SK-N-SH (cell line): ENCODE measurements around the gene DUXB. TPM values are rescaled to one million over a fixed set of nuclear protein-coding genes. Genes with fewer than 3 reads are reported as not detected.

ENCODE experiments used
- CTCF ChIA-PET: fragments of 300-600, 350-600 bp; formaldehyde crosslinking; extraction: SDS; loops from one replicate; lab custom pipeline; 2021; lab: Yijun Ruan, JAX
- POLR2A ChIA-PET: fragments of 350-600 bp; sonication (Branson Sonifier 250); formaldehyde crosslinking; extraction: SDS; loops from one replicate; lab custom pipeline; 2020; ENCODE audit warnings: antibody characterized with exemption, inconsistent platforms; lab: Yijun Ruan, JAX
- DNase-seq: peaks from one replicate; pipeline ENCODE4 v3.0.0; 2012
- H2AFZ ChIP-seq: fragments of 200-600 bp; sonication (generic); 2 replicates; pipeline ENCODE4 v1.8.1; 2016; ENCODE audit warnings: antibody characterized with exemption, mild to moderate bottlenecking, low read depth
- H3F3A ChIP-seq: fragments of 200-600 bp; sonication (generic); replicated peaks from 2 replicates; pipeline ENCODE3; 2016; ENCODE audit warnings: antibody characterized with exemption, mild to moderate bottlenecking; ENCODE audit not compliant: insufficient read depth
- H3K27ac ChIP-seq, 2 experiments: fragments of 200-500 bp in 1 of 2; fragments of 200-600 bp in 1 of 2; sonication (Bioruptor generic) in 1 of 2; sonication (generic), shearing (Covaris generic) in 1 of 2; 2 replicates each; pipeline versions ENCODE4 v1.5.1 to v1.6.1; 2014 to 2016; ENCODE audit warnings: low read depth in 2 of 2, inconsistent platforms in 1 of 2, low read length in 1 of 2, mild to moderate bottlenecking in 1 of 2, mixed read lengths in 1 of 2
- H3K27me3 ChIP-seq: fragments of 200-600 bp; sonication (generic), shearing (Covaris generic); 2 replicates; pipeline ENCODE4 v1.6.1; 2016; ENCODE audit warnings: mixed run types; ENCODE audit not compliant: insufficient read depth
- H3K36me3 ChIP-seq, 2 experiments: fragments of 200-500 bp in 1 of 2; fragments of 200-600 bp in 1 of 2; sonication (Bioruptor generic) in 1 of 2; sonication (generic) in 1 of 2; replicated peaks in 1 of 2; 2 replicates each; pipeline versions ENCODE3 to v1.5.1; 2014 to 2016; ENCODE audit warnings: low read length in 1 of 2, mild to moderate bottlenecking in 1 of 2; ENCODE audit not compliant: insufficient read depth in 2 of 2, control insufficient read depth in 1 of 2
- H3K4me1 ChIP-seq, 2 experiments: fragments of 200-500 bp in 1 of 2; fragments of 200-600 bp in 1 of 2; sonication (Bioruptor generic) in 1 of 2; sonication (generic), shearing (Covaris generic) in 1 of 2; 2 replicates each; pipeline versions ENCODE4 v1.5.1 to v1.6.1; 2014 to 2016; ENCODE audit warnings: low read depth in 1 of 2, low read length in 1 of 2, mixed run types in 1 of 2; ENCODE audit not compliant: insufficient read depth in 2 of 2, control insufficient read depth in 1 of 2
- H3K4me2 ChIP-seq: fragments of 200-600 bp; sonication (generic), shearing (Covaris generic); 2 replicates; pipeline ENCODE4 v1.6.1; 2017; ENCODE audit warnings: mixed run types
- H3K4me3 ChIP-seq, 2 experiments: fragments of 200-500 bp in 1 of 2; fragments of 200-600 bp in 1 of 2; sonication (Bioruptor generic) in 1 of 2; sonication (generic), shearing (Covaris generic) in 1 of 2; 2 replicates each; pipeline versions ENCODE4 v1.5.1 to v1.8.1; 2014 to 2016; ENCODE audit warnings: low read depth in 2 of 2, inconsistent platforms in 1 of 2, low read length in 1 of 2, mild to moderate bottlenecking in 1 of 2, mixed read lengths in 1 of 2, moderate library complexity in 1 of 2
- H3K79me2 ChIP-seq: fragments of 200-600 bp; sonication (generic); 2 replicates; pipeline ENCODE4 v1.8.1; 2017; ENCODE audit warnings: mild to moderate bottlenecking; ENCODE audit not compliant: insufficient read depth
- H3K9ac ChIP-seq: fragments of 200-600 bp; sonication (generic); 2 replicates; pipeline ENCODE4 v1.6.1; 2017; ENCODE audit warnings: mixed run types
- H3K9me2 ChIP-seq: fragments of 200-600 bp; sonication (generic); 2 replicates; pipeline ENCODE4 v1.6.1; 2017; ENCODE audit warnings: mixed run types
- H3K9me3 ChIP-seq: fragments of 200-600 bp; sonication (generic); 2 replicates; pipeline ENCODE4 v1.6.1; 2017; ENCODE audit warnings: mixed run types, mild to moderate bottlenecking, moderate library complexity
- H4K20me1 ChIP-seq: fragments of 200-600 bp; sonication (generic); 2 replicates; pipeline ENCODE4 v1.6.1; 2017; ENCODE audit warnings: mild to moderate bottlenecking, mixed run types; ENCODE audit not compliant: insufficient read depth
- CHD2 ChIP-seq: fragments of 150-350 bp; IDR thresholded peaks from 2 replicates; pipeline ENCODE4 v1.6.1; 2018; ENCODE audit warnings: low read length; ENCODE audit not compliant: partially characterized antibody
- FOXJ3 ChIP-seq: sonication (generic); formaldehyde crosslinking; IDR thresholded peaks from 2 replicates; pipeline ENCODE4 v1.5.1; 2020; ENCODE audit warnings: mild to moderate bottlenecking, missing genetic modification reagents
- GABPA ChIP-seq: IDR thresholded peaks from 2 replicates; pipeline ENCODE4 v1.4.0; 2012; ENCODE audit warnings: low read depth, mild to moderate bottlenecking
- GATA2 ChIP-seq: sonication (generic); formaldehyde crosslinking; IDR thresholded peaks from 2 replicates; pipeline ENCODE4 v1.5.0; 2020; ENCODE audit warnings: mild to moderate bottlenecking, missing genetic modification reagents
- IRF3 ChIP-seq: fragments of 150-350 bp; IDR thresholded peaks from 2 replicates; pipeline ENCODE4 v1.6.1; 2016; ENCODE audit warnings: mild to moderate bottlenecking, low read depth, low read length
- POLR2AphosphoS5 ChIP-seq: IDR thresholded peaks from 2 replicates; pipeline ENCODE4 v1.6.1; 2012; ENCODE audit warnings: low read depth, low read length
- RAD21 ChIP-seq: IDR thresholded peaks from 2 replicates; pipeline ENCODE4 v1.6.1; 2012; ENCODE audit warnings: mild to moderate bottlenecking, low read length
- RCOR1 ChIP-seq: fragments of 150-350 bp; IDR thresholded peaks from 2 replicates; pipeline ENCODE4 v1.6.1; 2017; ENCODE audit warnings: antibody characterized with exemption, low read length
- RFX5 ChIP-seq: IDR thresholded peaks from 2 replicates; pipeline ENCODE4 v1.6.1; 2012; ENCODE audit warnings: mild to moderate bottlenecking, improper control_type of control experiment, low read length
- SMC3 ChIP-seq: IDR thresholded peaks from 2 replicates; pipeline ENCODE4 v1.6.1; 2012; ENCODE audit warnings: low read depth, low read length, improper control_type of control experiment
- TEAD4 ChIP-seq: IDR thresholded peaks from 2 replicates; pipeline ENCODE4 v1.4.0; 2012; ENCODE audit warnings: mild to moderate bottlenecking, borderline replicate concordance; ENCODE audit not compliant: insufficient read depth
- WGBS: methylation state at CpG from one replicate; pipeline ENCODE4 v1.1.6; 2017; ENCODE audit warnings: low lambda C conversion rate; 5-methylcytosine and 5-hydroxymethylcytosine counted together
- polyA plus RNA-seq, 3 experiments: library from polyadenylated mRNA; depleted of rRNA; stranded (reverse); fragments of >200 nt; gene quantifications; 2 replicates each; pipeline ENCODE4 v1.2.3, GENCODE V29; 2012
- TF ChIP-seq, protein P1 (sequence below): IDR thresholded peaks from 2 replicates; pipeline ENCODE4 v1.6.1; 2012; ENCODE audit warnings: mild to moderate bottlenecking, low read depth, low read length, moderate library complexity
- TF ChIP-seq, protein P2 (sequence below): fragments of 150-350 bp; IDR thresholded peaks from 2 replicates; pipeline ENCODE4 v1.6.1; 2017; ENCODE audit warnings: antibody characterized with exemption, low read length, low read depth, borderline replicate concordance
- TF ChIP-seq, protein P3 (sequence below): IDR thresholded peaks from 2 replicates; pipeline ENCODE4 v1.4.0; 2012; ENCODE audit warnings: low read depth, borderline replicate concordance

The DUXB gene
- polyA plus RNA-seq, 1 of the 3 experiments (the other 2 are of a cell fraction), result not detected

DNA sequence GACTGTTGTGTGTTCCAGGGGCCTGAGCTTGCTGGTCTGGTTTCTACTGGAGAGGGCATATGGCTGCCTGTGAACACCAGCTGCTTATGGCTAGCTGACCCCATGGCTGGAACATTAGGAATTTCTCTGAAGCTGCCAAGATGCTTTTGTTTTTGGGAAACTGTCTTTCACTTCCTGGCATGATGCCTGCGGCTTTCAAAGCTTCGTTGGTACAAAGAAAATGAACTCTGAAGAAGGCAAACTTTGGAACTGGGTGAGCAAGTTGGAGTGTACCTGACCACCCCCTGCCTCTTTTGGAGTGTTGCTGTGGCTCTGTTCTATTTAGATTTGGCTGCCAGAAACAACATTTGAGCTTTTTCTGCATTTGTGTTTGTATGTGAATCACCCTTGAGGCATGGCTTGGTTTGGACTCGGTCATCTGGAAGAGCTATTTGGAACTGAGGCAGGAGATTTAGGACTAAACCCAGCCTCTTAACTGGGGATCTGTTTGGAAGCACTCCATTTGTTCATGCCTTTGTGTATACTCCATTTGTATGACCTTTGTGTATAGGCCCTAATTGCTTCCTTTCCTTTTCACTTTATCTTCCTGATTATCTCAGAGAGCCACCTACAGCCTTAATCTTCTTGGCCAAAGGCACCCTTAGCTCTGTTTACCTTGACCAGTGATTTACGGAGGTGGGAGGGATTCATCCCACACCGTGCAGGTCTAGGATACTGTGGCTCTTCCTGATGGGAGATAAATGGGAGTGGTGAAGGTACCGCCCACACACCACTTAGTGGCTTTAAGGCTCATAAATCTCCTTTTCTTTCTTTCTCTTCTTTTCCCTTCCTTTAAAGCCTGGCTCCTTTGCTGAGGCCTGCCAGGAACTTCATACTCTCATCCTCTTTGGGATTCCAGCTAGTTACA is 32.3 kb upstream of the DUXB start (continued):
- TF ChIP-seq, protein P1, sequence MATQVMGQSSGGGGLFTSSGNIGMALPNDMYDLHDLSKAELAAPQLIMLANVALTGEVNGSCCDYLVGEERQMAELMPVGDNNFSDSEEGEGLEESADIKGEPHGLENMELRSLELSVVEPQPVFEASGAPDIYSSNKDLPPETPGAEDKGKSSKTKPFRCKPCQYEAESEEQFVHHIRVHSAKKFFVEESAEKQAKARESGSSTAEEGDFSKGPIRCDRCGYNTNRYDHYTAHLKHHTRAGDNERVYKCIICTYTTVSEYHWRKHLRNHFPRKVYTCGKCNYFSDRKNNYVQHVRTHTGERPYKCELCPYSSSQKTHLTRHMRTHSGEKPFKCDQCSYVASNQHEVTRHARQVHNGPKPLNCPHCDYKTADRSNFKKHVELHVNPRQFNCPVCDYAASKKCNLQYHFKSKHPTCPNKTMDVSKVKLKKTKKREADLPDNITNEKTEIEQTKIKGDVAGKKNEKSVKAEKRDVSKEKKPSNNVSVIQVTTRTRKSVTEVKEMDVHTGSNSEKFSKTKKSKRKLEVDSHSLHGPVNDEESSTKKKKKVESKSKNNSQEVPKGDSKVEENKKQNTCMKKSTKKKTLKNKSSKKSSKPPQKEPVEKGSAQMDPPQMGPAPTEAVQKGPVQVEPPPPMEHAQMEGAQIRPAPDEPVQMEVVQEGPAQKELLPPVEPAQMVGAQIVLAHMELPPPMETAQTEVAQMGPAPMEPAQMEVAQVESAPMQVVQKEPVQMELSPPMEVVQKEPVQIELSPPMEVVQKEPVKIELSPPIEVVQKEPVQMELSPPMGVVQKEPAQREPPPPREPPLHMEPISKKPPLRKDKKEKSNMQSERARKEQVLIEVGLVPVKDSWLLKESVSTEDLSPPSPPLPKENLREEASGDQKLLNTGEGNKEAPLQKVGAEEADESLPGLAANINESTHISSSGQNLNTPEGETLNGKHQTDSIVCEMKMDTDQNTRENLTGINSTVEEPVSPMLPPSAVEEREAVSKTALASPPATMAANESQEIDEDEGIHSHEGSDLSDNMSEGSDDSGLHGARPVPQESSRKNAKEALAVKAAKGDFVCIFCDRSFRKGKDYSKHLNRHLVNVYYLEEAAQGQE, result no peak
- TF ChIP-seq, protein P2, sequence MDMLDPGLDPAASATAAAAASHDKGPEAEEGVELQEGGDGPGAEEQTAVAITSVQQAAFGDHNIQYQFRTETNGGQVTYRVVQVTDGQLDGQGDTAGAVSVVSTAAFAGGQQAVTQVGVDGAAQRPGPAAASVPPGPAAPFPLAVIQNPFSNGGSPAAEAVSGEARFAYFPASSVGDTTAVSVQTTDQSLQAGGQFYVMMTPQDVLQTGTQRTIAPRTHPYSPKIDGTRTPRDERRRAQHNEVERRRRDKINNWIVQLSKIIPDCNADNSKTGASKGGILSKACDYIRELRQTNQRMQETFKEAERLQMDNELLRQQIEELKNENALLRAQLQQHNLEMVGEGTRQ, result no peak
- no peak for TF ChIP-seq TEAD4
- TF ChIP-seq, all 33 proteins: peak for 0

DNA sequence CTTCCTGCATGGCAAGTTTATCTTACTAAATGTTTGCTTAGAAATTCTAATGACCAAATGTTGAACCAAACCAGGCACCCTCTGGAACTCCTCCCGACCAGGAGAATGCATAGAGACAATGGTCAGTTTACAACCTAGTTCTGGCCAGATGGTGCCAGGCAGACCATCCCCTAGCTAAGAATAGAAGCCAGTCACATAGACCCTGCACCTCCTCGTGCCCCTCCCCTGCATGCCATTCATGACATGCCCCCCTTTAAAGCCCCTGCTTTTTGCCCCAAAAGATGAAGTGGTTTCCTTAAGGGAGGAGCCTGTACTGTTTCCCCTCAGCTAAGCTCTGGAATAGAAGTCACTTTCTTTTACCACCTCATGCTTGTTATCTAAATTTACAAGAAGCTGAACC is 31.6 kb upstream of the DUXB start:
- ChIA-PET CTCF (interaction anchor here (1.0 kb wide), 1 partner anchor 41 kb away, joined by 4 read pairs; no protein-coding TSS in a partner anchor), POLR2A (interaction anchor here (0.7 kb wide), 1 partner anchor 315 kb away, joined by 3 read pairs; no protein-coding TSS in a partner anchor)
- Histone ChIP-seq H3F3A (no peaks in the 10 kb centered on the region), H4K20me1 (no peaks in the 10 kb centered on the region), H3K27ac (no peak overlapping the region), H3K9me3 (no peaks in the 10 kb centered on the region), H3K9ac (no peak overlapping the region), H3K79me2 (no peaks in the 10 kb centered on the region), H3K4me3 (no peak overlapping the region), H3K36me3 (no peaks in the 10 kb centered on the region), H2AFZ (no peak overlapping the region), H3K9me2 (no peaks in the 10 kb centered on the region), H3K27me3 (no peaks in the 10 kb centered on the region), H3K4me2 (no peak overlapping the region), H3K4me1 (peaks cover 0 to 7% of the 10 kb centered on the region in 2 experiments; a peak in 2 of 4 replicates)
- TF ChIP-seq CHD2, result no peak
- TF ChIP-seq GATA2 (CRISPR knock-in tag), result no peak
- TF ChIP-seq RFX5, result no peak
- no peak for DNase-seq
- WGBS, result 4% methylated on average over 2 of the region's 2 CpGs

DNA sequence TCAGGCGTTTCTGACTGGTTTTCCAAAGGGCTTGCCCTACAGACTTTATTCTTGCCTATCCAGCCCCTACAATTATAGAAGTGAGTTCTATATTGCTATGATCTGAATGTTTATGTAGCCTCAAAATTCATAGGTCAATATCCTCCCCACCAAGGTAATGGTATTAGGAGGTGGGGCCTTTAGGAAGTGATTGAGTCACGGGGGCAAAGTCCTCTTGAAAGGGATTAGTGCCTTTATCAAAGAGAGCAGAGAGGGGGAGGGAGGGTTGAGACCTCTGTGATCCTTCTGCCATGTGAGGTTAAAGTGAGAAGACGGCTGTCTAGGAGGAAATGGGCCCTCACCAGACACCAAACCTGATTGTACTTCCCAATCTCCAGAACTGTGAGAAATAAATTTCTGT is 26.0 kb upstream of the DUXB start:
- DNase-seq, result no peak
- ChIA-PET CTCF (no interaction called here), POLR2A (no interaction called here)
- H3K9ac ChIP-seq, result no peak overlapping the region
- H3K79me2 ChIP-seq, result no peaks in the 10 kb centered on the region
- H3K36me3 ChIP-seq, result no peaks in the 10 kb centered on the region
- no peaks in the 10 kb centered on the region for H4K20me1 ChIP-seq
- no peak overlapping the region for H3K4me3 ChIP-seq
- 17% methylated on average over 3 of the region's 3 CpGs for WGBS
- H3K27me3 ChIP-seq, result no peaks in the 10 kb centered on the region
- no peaks in the 10 kb centered on the region for H3F3A ChIP-seq
- H3K4me1 ChIP-seq, result no peaks in the 10 kb centered on the region
- no peaks in the 10 kb centered on the region for H3K9me2 ChIP-seq
- no peak overlapping the region for H3K27ac ChIP-seq
- H3K9me3 ChIP-seq, result no peaks in the 10 kb centered on the region
- H2AFZ ChIP-seq, result no peak overlapping the region
- H3K4me2 ChIP-seq, result no peak overlapping the region
- TF ChIP-seq GABPA, result no peak
- TF ChIP-seq SMC3, result no peak
- TF ChIP-seq, protein P2, result no peak
- TF ChIP-seq, protein P3, sequence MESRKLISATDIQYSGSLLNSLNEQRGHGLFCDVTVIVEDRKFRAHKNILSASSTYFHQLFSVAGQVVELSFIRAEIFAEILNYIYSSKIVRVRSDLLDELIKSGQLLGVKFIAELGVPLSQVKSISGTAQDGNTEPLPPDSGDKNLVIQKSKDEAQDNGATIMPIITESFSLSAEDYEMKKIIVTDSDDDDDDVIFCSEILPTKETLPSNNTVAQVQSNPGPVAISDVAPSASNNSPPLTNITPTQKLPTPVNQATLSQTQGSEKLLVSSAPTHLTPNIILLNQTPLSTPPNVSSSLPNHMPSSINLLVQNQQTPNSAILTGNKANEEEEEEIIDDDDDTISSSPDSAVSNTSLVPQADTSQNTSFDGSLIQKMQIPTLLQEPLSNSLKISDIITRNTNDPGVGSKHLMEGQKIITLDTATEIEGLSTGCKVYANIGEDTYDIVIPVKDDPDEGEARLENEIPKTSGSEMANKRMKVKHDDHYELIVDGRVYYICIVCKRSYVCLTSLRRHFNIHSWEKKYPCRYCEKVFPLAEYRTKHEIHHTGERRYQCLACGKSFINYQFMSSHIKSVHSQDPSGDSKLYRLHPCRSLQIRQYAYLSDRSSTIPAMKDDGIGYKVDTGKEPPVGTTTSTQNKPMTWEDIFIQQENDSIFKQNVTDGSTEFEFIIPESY, result no peak
- no peak for TF ChIP-seq FOXJ3 (CRISPR knock-in tag)
- TF ChIP-seq POLR2AphosphoS5, result no peak
- no peak for TF ChIP-seq GATA2 (CRISPR knock-in tag)
- TF ChIP-seq RAD21, result no peak
- TF ChIP-seq CHD2, result no peak
- TF ChIP-seq RCOR1, result no peak
- no peak for TF ChIP-seq IRF3
